Activated T-cell treated with anti-CD3 and anti-CD28 coated beads, Interleukin-2, amount 50 U/mL, for 4 hours (primary cell): ENCODE measurements around the gene CNOT4. TPM values are rescaled to one million over a fixed set of nuclear protein-coding genes. Genes with fewer than 3 reads are reported as not detected.

Source experiments
- ATAC-seq, 2 donors: fragments of 200-7000 bp; cut with Tn5 transposase; one replicate each; pipeline ENCODE4 v1.10.0; 2021
- DNase-seq: peaks from one replicate; pipeline ENCODE4 v3.0.0-alpha.2; 2020
- H3K27me3 Mint-ChIP-seq: one replicate; pipeline ENCODE4 v1.8.0; 2021; ENCODE audit warnings: low read depth, mixed read lengths
- H3K36me3 Mint-ChIP-seq: one replicate; pipeline ENCODE4 v1.8.0; 2022; ENCODE audit warnings: mixed read lengths; ENCODE audit not compliant: insufficient read depth
- H3K4me1 Mint-ChIP-seq: one replicate; pipeline ENCODE4 v1.8.0; 2021; ENCODE audit warnings: low read depth, mixed read lengths
- H3K4me3 Mint-ChIP-seq: one replicate; pipeline ENCODE4 v1.8.0; 2021; ENCODE audit warnings: mild to moderate bottlenecking, moderate library complexity, mixed read lengths
- H3K9me3 Mint-ChIP-seq: one replicate; pipeline ENCODE4 v1.8.0; 2021; ENCODE audit warnings: mixed read lengths
- total RNA-seq, 3 donors: library from RNA; stranded (reverse); gene quantifications; one replicate each; pipeline ENCODE4 v1.2.1, GENCODE V29; 2021

CNOT4 gene
- total RNA-seq, 3 donors from 2014 or later = 14.2 to 17.3 (median 15.7) TPM

DNA sequence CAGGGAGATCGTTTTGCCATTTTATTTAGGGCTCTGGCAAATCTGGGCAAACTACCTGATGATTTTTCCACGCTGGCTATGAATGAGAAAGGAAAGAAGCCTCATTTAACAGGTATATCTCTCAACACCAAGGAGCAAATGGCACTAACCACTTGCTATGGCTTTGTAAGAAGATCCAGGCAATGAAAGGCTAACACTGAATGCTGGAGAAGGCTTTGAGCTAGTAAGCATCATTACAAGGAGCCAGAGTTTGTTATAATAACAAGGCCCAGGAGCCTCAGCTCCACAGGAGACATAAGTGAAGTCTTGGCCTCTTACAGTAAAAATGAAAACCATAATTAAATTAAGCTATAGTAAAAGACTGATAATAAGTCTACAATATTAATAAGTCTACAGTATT, 123.1 kb downstream of the CNOT4 start:
- Mint-ChIP-seq H3K4me3 (no peak overlapping the region), H3K9me3 (no peaks in the 10 kb centered on the region), H3K36me3 (peaks cover 8% of the 10 kb centered on the region), H3K4me1 (peaks cover 2% of the 10 kb centered on the region), H3K27me3 (no peaks in the 10 kb centered on the region)
- DNase-seq = no peak
- ATAC-seq = no peak

DNA sequence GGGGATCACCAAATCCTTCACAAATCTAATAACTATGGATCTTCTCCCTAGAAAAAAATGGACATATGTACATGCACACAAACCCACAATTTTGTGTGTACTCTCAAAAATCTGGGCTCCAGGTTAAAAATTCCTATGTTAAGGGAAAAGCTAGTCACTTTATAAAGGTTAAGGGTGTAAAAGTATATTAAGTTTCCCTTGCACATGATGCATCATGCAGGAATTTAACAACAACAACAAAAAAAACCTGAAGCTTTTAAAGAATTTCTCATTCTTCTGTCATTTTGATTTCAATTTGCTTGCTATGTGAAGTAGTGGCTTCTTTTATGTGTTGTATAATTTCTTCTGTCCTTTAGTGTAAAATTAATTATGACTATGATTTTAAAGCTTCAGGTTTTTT, 123.7 kb downstream of the CNOT4 start:
- DNase-seq = no peak
- Mint-ChIP-seq H3K36me3 (peaks cover 8% of the 10 kb centered on the region), H3K4me3 (no peak overlapping the region), H3K27me3 (no peaks in the 10 kb centered on the region), H3K4me1 (no peaks in the 10 kb centered on the region), H3K9me3 (no peaks in the 10 kb centered on the region)
- no peak for ATAC-seq

DNA sequence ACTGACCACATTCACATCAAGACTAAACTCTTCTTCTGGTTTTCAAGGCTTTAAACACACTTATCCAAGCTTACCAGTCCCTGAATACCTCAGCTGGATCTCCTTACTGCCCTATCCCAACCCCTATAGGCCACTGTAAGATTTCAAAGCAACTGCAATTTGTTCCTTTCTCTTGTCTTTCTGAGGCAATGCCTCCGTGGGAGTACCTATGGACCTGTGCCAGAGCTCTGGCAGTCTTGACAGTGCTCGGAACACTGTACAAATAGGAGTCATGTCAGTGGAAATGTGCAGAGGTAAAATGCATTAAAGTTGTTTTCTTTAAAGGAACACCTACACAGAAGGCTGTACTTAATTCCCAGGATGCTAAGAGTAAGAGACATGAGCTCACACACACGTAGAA, 124.7 kb downstream of the CNOT4 start:
- DNase-seq (no peak), ATAC-seq (no peak)
- H3K36me3 Mint-ChIP-seq = peaks cover 8% of the 10 kb centered on the region
- no peaks in the 10 kb centered on the region for H3K27me3 Mint-ChIP-seq
- no peaks in the 10 kb centered on the region for H3K9me3 Mint-ChIP-seq
- no peaks in the 10 kb centered on the region for H3K4me1 Mint-ChIP-seq
- no peak overlapping the region for H3K4me3 Mint-ChIP-seq

DNA sequence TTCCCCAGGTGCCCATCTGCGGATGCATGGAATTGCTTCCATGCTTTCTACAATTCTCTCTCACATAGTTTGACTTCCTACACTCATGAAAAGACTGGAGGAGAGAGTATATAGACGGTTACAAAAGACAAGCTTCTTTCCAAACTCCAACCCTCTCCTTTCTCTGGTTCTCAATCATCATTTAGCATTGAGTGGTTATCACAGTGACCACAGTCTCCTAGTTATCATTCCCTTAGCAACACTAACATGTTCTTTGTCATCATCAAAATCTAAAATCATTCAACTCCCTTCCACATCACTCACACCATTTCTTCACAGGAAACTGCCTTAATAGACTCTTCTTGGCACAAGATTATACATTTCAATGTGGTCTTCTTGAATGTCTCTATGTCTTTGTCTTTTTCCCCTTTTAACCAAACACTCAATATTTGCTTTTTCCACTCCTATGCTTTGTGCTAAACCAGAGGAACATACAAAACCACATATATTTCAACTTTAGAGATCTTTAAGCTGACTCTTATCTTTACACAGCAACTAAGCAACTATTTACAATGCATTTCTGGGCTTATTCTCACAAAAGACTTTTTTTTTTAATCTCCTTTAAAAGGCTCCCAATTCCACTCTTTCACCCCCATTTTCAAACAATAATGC, 126.3 kb downstream of the CNOT4 start:
- Mint-ChIP-seq H3K9me3 (no peaks in the 10 kb centered on the region), H3K27me3 (no peaks in the 10 kb centered on the region), H3K36me3 (peaks cover 10% of the 10 kb centered on the region), H3K4me3 (no peak overlapping the region), H3K4me1 (no peaks in the 10 kb centered on the region)
- DNase-seq (no peak), ATAC-seq (no peak)

DNA sequence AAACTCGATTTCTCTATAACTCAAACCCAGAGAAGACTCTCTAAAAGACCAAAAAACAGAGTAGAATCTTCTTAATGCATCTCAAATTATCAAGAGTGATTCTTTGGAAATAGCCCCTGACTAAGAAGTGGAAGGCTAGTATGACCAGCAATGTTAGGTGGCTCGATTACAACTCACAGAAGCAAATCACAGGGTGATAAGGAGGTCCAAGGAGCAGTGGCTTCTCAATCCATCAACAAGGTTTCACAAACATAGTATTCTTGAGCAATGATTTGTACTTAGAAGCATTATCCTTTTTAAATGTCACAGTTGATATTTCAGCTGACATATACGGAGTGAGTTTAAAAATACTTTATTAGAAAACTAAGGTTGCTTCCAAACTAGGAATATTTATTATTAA, 127.7 kb downstream of the CNOT4 start:
- no peak for DNase-seq
- Mint-ChIP-seq H3K27me3 (no peaks in the 10 kb centered on the region), H3K9me3 (no peaks in the 10 kb centered on the region), H3K36me3 (peaks cover 3% of the 10 kb centered on the region), H3K4me3 (no peak overlapping the region), H3K4me1 (no peaks in the 10 kb centered on the region)
- no peak for ATAC-seq

DNA sequence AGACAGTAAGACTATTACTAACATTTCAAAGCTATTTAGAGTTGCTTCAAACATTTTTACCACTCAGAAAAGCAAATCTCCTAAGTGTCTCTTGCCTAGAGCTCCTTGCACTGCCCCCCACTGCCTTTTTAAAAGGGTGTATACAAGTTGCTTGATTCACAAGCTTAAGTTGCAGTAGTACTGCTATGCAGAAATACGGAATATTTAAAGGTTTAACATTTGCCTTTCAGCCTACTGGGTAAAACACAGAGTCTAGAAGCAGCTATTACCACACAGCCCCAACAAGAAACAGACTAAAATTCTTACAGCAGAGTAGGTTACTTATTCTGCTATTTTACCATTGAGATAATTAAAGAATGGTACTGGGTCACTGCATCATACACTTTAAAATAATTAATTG, 128.5 kb downstream of the CNOT4 start:
- Mint-ChIP-seq H3K4me1 (no peaks in the 10 kb centered on the region), H3K9me3 (no peaks in the 10 kb centered on the region), H3K36me3 (peaks cover 3% of the 10 kb centered on the region), H3K27me3 (no peaks in the 10 kb centered on the region), H3K4me3 (no peak overlapping the region)
- DNase-seq = no peak
- ATAC-seq = no peak

DNA sequence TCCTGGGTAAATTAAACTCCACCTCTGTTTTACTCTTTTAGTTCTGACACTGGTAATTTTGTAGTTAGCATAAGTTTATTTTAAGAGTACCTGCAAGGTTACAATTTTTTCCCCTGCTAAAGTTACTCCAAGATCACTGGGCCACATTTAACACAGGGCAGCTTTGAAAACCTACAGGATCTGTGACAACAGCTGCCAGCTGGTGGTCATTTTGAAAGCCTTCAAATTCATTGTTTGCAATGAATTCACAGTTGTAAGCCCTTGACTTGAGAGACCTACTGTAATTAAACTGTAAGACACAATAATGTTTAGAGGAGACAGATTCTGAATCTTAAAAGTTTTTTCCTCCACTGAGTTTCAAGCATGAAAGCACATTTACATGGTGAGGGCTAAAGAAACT, 129.6 kb downstream of the CNOT4 start:
- DNase-seq (no peak), ATAC-seq (no peak)
- H3K4me1 Mint-ChIP-seq = no peaks in the 10 kb centered on the region
- peaks cover 3% of the 10 kb centered on the region for H3K36me3 Mint-ChIP-seq
- H3K27me3 Mint-ChIP-seq = no peaks in the 10 kb centered on the region
- no peak overlapping the region for H3K4me3 Mint-ChIP-seq
- H3K9me3 Mint-ChIP-seq = no peaks in the 10 kb centered on the region

DNA sequence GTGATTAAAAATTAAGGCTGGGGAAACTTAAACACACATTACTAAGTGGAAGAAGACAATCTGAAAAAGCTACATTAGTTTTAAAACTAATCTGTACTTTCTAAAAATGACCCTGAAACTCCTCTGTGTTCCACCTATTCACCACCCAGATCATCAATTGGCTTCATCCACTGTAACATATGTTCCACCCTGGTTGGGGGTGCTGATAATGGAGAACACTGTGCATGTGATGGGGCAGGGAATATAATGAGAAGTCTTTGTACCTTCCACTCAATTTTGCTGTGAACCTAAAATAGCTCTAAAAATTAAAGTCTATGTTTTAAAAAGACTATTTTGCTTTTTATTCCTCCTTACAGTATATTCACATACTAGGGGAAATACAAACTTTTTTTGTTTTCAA, 132.7 kb downstream of the CNOT4 start:
- H3K4me1 Mint-ChIP-seq = no peaks in the 10 kb centered on the region
- no peaks in the 10 kb centered on the region for H3K9me3 Mint-ChIP-seq
- H3K27me3 Mint-ChIP-seq = no peaks in the 10 kb centered on the region
- peaks cover 3% of the 10 kb centered on the region for H3K36me3 Mint-ChIP-seq
- no peak overlapping the region for H3K4me3 Mint-ChIP-seq
- no peak for DNase-seq
- no peak for ATAC-seq

DNA sequence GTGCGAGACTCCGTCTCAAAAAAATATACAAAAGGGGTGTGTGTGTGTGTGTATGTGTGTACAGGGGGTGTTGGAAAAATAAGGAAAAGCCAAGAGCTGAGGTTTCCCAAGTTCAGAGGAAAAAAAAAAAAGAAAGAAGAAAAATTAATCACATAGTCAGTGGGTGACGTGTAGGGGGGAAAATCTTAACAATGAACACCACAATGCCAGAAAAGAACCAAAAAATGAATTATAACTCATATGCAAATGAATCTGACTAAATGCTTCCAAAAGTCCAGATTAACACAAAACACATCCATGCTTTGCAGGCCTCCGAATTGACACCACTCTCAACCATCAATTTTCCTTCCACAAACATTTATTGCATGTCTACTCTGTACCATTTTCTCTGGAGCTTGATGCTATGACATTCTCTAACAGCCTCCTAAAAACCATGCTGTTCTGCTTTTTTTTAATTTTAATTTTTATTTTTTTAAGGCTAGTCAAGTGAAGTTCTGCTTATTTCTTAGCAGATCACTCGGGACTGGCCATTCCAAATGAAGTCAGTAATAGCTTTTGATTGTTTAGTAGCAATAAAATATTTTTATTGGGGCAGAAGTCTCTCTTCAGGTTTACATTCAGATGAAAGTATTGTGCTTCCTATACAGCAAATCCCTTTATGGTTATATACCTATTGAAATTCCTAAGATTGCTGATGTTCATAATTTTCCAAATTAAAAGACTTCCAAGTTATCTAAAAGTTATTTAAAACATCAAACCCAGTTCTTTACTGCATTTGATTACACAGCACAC, 133.8 kb downstream of the CNOT4 start:
- Mint-ChIP-seq H3K9me3 (no peaks in the 10 kb centered on the region), H3K4me1 (peaks cover 2% of the 10 kb centered on the region), H3K4me3 (no peak overlapping the region), H3K36me3 (peaks cover 4% of the 10 kb centered on the region), H3K27me3 (no peaks in the 10 kb centered on the region)
- peak in 1 of 2 donors; percentile 14 for ATAC-seq
- DNase-seq = no peak

DNA sequence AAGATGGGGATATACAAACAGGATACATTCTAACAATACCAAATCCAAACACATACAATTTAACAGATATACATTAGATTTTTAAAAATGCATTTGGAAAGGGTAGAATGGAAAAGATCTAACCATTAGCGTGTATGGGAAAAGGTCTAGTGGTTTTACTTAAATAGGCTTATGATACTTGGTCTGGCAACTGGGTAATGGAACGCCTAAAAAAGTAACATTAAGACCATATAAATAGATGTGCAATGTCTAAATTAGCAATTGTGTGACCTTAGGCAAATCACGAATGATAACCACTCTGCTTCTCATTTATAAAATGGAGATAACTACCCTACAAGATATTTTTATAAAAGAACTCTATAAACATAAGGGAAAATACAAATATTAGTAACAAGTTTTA, 135.2 kb downstream of the CNOT4 start:
- no peak for DNase-seq

DNA sequence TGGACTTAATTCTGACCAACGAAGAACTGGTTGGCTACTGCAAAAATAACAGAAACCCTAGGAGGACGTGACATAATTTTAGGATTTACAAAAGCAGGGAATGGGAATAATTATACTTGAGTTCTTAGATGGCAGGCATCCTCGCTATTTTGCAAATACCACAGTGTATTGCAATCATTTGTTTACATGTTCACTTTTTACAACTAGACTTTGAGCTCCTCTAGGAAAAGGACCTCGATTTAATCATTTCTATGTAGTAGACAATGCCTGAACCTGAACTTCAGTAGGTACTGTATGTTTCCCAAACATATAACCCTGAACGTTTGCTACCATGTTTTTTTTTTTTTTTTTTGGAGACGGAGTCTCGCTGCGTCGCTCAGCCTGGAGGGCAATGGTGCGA, 137.7 kb downstream of the CNOT4 start:
- Mint-ChIP-seq H3K36me3 (peaks cover 8% of the 10 kb centered on the region), H3K4me3 (no peak overlapping the region), H3K9me3 (no peaks in the 10 kb centered on the region), H3K4me1 (peaks cover 6% of the 10 kb centered on the region), H3K27me3 (no peaks in the 10 kb centered on the region)
- DNase-seq (no peak), ATAC-seq (no peak)

More for the DNA sequence above, 135.2 kb downstream of the CNOT4 start:
- no peaks in the 10 kb centered on the region for H3K27me3 Mint-ChIP-seq
- H3K36me3 Mint-ChIP-seq = peaks cover 7% of the 10 kb centered on the region
- ATAC-seq = no peak
- no peak overlapping the region for H3K4me3 Mint-ChIP-seq
- H3K4me1 Mint-ChIP-seq = peaks cover 2% of the 10 kb centered on the region
- no peaks in the 10 kb centered on the region for H3K9me3 Mint-ChIP-seq

DNA sequence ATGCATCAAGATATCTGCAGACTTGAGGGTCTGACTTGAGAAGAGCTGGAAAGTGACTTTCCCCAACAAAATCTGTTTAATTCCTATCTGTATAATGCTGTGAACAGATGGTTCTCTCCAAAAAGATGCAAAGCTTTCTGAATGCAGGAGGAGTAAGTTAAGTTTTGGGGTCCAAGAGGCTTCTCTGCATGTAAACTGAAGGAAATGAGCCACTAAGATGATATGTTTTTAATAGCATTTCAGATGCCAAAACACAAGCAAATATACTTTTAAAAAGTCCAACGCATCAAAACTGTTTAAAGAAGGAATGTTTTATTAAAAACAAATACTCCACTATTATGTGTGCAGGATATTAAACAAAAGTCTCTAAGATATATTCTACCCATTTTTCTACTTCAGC, 139.2 kb downstream of the CNOT4 start:
- peaks cover 6% of the 10 kb centered on the region for H3K4me1 Mint-ChIP-seq
- no peak overlapping the region for H3K4me3 Mint-ChIP-seq
- H3K27me3 Mint-ChIP-seq = no peaks in the 10 kb centered on the region
- peaks cover 8% of the 10 kb centered on the region for H3K36me3 Mint-ChIP-seq
- no peaks in the 10 kb centered on the region for H3K9me3 Mint-ChIP-seq
- DNase-seq = no peak
- ATAC-seq = no peak

DNA sequence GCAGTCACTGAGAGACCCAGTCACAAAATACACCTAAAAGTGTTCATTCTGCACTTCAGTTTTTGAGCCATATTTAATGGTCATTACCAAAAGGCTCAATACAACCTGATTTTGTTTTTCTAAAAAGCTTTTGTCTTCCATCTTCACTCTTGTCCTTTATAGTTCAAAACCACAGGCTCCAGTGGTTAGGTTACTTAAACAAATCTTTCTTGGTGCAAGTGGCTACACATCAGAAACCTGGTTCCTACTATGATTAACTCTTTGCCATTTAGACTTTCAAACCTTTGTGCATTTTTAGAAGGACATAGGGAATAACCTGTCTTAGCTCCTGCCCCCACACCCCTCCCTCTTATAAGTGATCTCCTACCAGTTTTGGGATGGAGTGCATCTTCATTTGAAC, 140.5 kb downstream of the CNOT4 start:
- Mint-ChIP-seq H3K36me3 (peaks cover 8% of the 10 kb centered on the region), H3K4me3 (no peak overlapping the region), H3K9me3 (no peaks in the 10 kb centered on the region), H3K4me1 (peaks cover 6% of the 10 kb centered on the region), H3K27me3 (no peaks in the 10 kb centered on the region)
- ATAC-seq (no peak), DNase-seq (no peak)

DNA sequence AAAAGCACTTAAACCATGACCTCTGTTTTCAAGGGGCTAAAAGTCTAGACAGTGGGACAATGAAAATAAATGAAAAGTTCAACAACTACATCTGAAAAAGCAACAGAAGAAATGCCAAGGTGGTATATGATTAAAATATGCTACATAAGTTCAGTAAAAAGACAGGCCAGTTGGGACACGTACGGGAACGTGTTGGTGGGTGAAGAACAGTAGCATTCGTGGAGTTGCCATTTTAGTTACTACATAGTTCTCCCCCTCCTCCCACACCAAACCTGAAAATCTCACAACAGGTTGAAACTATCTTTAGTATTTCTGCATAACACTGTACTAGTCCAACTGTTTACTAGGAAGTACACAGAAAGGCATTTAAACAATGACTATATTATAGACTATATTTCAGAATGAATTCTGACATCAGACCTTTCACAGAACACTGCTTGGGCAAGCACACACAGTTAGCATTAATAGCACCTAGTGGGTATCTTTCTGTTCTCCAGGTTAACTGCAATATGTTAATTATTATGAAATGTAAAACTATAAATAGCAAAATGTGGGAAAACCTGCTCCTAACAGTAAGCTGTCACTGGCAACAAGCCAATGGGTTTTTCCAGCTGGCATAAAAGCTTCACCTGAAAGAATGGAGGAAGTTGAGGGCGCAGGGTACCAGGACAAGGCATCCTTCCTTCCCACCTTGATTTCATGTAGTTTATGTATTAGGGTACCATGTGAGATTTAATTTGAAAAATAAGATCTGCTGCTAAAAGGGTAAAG, 141.3 kb downstream of the CNOT4 start:
- Mint-ChIP-seq H3K36me3 (peaks cover 12% of the 10 kb centered on the region), H3K9me3 (no peaks in the 10 kb centered on the region), H3K27me3 (no peaks in the 10 kb centered on the region), H3K4me3 (no peak overlapping the region), H3K4me1 (peaks cover 6% of the 10 kb centered on the region)
- ATAC-seq = no peak
- no peak for DNase-seq
